Neural cell (in vitro differentiated cells): Measurements from ENCODE around the gene LFNG.
"Not testable (repeated sequence)": the region's sequence is repeated elsewhere in the genome, so short reads cannot be mapped to it uniquely, and the experiment has no call there.

ENCODE experiments used
- CTCF ChIP-seq: fragments of 450-650 bp; IDR thresholded peaks from 2 replicates; pipeline ENCODE4 v1.5.1; 2014; ENCODE audit warnings: antibody characterized with exemption, mild to moderate bottlenecking, moderate library complexity; ENCODE audit not compliant: poor library complexity, severe bottlenecking
- EP300 ChIP-seq: fragments of 450-650 bp; conservative IDR thresholded peaks from 2 replicates; pipeline ENCODE4 v1.6.1; 2014; ENCODE audit warnings: antibody characterized with exemption, mild to moderate bottlenecking, moderate library complexity; ENCODE audit not compliant: poor library complexity, severe bottlenecking
- MXI1 ChIP-seq: fragments of 450-650 bp; conservative IDR thresholded peaks from 2 replicates; pipeline ENCODE4 v1.6.1; 2014; ENCODE audit warnings: antibody characterized with exemption, mild to moderate bottlenecking; ENCODE audit not compliant: poor library complexity, severe bottlenecking
- RAD21 ChIP-seq: fragments of 450-650 bp; conservative IDR thresholded peaks from 2 replicates; pipeline ENCODE4 v1.6.1; 2014; ENCODE audit warnings: antibody characterized with exemption, mild to moderate bottlenecking, moderate library complexity
- REST ChIP-seq: IDR thresholded peaks from 2 replicates; pipeline ENCODE4 v1.6.1; 2012; ENCODE audit warnings: borderline replicate concordance
- SMC3 ChIP-seq: fragments of 450-650 bp; conservative IDR thresholded peaks from 2 replicates; pipeline ENCODE4 v1.6.1; 2014; ENCODE audit warnings: antibody characterized with exemption, mild to moderate bottlenecking, moderate library complexity; ENCODE audit not compliant: poor library complexity

- not testable (repeated sequence) for TF ChIP-seq RAD21, CTCF, MXI1, SMC3, REST, EP300
Observed at GRCh38 chr7:2532199-2532772, 12.7 kb downstream of the LFNG start.
